ENCODE data around the gene PCSK9.

Gene PCSK9

DNA sequence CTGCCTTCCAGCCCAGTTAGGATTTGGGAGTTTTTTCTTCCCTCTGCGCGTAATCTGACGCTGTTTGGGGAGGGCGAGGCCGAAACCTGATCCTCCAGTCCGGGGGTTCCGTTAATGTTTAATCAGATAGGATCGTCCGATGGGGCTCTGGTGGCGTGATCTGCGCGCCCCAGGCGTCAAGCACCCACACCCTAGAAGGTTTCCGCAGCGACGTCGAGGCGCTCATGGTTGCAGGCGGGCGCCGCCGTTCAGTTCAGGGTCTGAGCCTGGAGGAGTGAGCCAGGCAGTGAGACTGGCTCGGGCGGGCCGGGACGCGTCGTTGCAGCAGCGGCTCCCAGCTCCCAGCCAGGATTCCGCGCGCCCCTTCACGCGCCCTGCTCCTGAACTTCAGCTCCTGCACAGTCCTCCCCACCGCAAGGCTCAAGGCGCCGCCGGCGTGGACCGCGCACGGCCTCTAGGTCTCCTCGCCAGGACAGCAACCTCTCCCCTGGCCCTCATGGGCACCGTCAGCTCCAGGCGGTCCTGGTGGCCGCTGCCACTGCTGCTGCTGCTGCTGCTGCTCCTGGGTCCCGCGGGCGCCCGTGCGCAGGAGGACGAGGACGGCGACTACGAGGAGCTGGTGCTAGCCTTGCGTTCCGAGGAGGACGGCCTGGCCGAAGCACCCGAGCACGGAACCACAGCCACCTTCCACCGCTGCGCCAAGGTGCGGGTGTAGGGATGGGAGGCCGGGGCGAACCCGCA is at the start of gene PCSK9:
Gene PCSK9 (plus strand): TSS at position 207 of the 741 bp plus-strand sequence. CDS start 290 bp downstream, at position 497.
- DNase-seq: no peak

DNA sequence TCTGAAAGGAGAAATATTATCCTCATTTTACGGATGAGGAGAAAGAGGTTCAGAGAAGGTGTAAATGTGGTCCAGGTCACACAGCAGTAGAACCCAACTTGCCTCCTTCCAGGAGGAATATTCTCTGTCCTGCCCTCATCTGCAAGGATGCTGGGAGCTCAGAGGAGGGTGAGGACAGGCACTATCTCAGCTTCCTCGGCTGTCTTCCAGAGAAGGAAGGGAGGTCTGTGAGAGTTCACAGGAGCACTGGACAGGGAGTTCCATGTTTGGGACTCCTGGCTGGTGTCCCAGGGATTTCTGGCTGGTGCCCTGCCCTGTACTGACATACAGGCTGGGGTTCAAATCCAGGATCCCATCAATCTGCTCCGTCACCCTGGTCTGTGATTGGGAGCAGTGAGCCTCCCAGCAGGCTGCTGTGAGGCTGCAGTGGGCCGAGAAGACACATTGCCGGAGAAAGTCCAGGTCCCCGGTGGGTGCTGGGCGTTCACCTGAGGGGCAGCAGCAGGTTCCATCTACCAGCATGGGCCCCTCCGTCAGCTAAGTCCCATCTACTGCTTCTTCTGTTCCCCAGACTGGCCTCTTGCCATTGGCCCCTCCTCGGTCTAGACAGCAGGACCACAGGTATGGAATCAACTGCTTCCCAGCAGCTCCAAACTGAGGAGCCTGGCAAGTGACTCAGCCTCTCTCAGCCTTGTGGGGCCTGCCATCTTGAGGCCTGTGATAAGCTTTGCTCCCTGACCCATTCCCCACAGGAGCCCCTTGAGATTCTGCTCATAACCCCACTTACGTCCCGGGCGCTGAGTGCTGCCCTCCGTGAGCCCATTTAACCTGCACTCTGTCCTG is 49.2 kb upstream of the PCSK9 start:
- no peak for DNase-seq

DNA sequence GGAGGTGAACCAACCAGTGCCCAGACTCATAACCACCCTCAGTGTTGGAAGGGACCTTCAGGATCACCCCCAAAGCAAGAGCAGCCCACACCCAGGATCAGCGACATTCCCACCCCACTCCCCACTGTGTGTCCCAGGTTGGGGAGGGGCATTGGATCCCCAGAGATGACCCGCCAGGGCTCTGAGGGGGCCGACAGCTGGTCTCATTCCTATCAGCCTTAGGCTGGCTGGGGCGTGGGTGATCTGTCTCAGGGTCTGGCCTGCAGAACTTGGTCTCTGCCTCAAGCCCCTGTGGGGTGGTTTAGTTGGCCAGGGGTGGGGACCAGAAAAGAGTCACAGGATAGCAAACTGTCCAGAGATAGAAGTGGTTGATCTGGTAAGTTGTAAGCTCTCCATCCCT is 48.4 kb upstream of the PCSK9 start:
- DNase-seq: no peak

DNA sequence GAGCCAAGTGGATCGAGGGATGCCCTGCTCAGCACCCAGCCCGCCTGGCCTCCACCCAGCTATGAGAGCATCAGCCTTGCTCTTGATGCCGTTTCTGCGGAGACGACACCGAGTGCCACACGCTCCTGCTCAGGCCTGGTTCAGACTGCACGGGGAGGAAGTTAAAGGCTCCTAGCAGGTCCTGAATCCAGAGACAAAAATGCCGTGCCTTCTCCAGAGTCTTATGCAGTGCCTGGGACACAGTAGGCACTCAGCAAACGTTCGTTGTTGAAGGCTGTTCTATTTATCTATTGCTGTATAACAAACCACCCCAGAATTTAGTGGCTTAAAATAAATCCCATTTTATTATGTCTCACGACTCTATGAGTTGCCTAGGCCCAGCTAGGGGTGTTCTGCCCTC is 47.4 kb upstream of the PCSK9 start:
- DNase-seq: no peak

DNA sequence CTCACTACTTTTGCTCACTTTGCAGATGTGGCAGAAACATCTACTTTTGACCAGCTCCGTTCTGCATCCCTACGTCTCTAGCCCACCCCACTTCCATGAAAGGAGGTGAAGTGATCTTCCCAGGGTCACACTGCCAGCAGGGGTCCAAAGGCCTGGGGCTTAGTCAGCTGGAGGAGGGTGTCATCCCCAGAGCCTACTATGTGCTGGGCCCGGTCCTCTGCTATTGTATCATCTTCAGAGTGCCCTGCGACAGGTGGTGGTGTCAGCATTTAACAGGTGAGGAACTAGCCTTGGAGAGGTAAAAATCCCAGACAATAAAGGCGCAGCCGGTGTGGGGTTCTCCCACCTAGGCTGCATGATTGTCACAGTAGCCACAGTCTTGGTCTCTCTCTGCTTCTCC is 46.2 kb upstream of the PCSK9 start:
- no peak for DNase-seq

DNA sequence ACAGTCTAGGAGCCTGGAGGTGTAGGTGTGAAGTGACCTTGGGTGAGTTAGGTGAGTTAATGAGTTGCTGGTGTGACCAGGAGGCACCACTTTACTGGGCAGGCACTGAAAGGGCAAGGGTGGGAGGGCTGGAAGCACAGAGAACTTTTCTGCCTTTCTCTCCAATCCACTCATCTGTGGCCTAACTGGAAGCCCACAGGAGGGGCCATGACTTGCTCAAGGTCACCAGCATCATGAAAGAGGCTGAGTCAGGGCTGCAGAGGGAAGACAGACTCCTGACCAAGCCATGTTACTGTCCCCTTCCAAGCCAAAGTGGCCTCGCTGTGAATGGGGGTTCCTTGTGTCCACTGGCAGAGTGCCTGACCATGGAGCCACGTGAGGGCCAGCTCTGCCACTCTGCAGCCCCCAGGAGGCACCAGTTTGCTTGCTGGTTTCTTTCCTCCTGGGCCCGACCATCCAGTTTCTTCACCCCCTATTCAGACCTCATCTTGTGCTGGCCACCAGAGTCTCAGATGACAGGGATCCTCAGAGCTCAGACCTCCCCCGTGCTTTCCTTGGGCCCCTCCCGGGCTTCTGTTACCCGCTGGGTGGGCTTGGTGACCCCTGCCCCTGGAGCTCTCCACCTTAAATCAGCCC is 44.9 kb upstream of the PCSK9 start:
- DNase-seq: no peak

DNA sequence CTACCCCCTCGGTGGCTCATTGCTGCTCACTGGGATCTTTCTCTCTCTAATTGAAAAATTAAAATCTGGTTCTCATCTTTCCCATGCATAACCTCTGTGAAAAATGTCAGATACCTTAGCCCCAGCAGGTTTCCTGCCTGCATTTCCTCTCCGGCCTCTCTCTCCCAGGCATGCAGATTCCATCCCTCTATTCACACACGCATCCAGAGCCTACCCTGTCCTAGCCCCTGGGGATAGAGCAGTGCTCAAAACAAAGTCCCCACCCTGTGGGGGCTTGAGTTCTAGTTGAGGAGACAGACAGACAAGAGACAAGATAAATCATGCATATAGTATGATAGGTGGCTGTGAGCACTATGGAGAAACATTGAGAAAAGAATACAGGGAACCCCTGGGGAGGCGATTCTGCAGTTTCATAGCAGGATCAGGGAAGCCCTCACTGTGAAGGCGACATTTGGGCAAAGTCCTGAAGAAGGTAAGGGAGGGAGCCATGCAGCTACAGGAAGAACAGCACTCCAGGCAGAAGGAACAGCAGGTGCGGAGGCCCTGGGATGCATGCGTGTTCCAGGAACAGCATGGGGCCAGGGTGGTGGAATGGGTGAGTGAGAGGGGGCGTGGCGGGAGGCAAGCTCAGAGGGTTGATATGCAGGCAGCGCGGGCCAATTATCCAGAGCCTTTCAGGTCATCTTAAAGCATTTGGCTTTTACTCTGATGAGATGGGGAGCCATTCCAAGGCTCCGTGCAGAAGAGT is 44.2 kb upstream of the PCSK9 start:
- no peak for DNase-seq

DNA sequence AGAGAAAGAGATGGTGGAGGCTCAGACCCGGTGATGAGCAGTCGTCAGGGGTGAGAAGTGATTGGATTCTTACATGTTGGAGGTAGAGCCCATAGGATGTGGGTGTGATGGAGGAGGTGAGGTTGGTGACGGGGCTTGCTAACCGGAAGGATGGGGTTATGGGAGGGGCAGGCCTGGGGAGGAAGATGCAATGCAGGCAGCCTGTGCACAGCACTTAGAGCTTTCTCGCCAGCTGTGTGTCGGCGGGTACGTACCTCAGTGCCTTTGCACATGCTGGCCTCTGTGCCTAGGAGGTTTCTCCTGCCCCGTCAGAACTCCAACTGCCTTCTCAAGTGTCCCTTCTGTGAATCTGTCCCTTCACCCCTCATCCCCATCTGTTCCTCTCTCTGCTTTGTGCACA is 43.5 kb upstream of the PCSK9 start:
- DNase-seq: peak; percentile 13

DNA sequence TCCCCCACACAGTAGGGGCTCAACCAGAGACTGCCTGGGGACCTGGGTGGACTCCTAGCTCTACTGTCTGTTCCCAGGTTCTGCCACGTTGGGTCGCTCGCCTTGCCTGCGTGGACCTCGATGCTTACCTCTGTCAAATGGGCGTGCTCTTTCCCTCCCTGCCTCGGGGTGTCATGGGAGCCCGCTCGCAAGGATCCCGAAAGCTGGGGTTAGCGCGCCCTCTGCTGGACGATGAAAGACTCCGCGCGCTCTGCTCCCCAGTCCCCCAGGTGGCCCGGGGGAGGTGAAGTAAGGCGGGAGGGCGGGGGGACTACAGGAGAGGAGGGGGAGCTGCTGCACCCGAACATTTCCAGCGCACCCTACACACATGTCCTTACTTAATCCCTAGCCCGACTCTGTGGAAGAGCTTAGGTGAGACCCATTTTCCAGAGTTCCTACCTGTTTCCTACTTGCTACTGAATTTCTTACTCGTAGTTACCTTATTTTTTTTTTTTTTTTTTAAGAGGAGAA is 42.9 kb upstream of the PCSK9 start:
- peak; percentile 78 for DNase-seq

DNA sequence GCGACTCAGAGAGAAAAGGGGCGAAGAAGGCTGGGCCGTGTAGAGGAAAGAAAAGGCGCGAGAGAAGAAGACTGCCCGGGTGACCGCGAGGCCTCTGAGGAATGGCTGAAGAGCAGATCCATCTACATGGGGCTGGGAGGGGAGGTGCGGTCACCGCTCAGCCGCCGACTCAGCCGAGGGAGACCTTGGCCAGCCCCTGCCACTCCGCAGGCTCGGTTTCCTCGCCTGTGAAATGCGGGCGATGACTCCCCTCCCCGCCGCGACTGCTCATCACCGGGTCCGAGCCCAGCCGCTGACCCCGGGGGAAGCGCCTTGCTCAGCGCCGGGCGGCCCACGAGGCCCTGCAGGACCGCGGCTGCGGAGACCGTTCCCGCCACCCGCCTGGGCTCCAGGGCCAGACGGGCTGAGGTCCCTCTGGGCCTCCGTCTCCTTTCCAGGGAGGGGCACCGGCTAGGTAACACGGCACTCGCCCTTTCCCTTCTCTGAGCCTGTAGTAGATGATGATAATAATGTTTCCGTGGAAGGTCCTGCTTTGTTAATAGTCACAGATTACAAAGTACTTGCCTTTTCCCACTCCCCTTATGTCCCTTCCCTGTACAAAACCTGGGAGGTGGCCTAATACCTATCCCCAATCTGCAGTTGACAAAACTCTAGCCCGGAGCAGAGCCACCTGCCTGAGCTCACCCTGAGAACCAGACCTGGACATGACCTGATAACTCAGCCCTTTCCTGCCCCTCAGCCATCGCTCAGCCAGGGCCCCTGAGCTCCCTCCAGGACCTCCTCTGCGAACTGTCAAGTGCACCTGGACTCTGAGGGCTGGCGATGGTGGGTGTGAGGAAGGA is 42.3 kb upstream of the PCSK9 start:
- no peak for DNase-seq

DNA sequence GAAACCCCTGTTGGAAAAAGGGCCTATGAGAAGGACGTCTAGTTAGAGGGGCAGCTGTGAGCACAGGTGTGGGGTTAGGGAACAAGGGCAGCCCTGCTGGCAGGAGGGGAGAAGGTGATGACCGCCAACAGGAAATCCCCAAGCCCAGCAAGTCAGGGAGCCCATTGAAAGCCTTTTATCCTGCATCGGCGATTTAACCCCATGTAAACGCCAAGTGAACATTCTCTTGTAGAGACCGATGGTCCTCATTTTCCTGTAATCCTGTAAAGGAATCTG is 41.7 kb upstream of the PCSK9 start:
- DNase-seq: no peak

DNA sequence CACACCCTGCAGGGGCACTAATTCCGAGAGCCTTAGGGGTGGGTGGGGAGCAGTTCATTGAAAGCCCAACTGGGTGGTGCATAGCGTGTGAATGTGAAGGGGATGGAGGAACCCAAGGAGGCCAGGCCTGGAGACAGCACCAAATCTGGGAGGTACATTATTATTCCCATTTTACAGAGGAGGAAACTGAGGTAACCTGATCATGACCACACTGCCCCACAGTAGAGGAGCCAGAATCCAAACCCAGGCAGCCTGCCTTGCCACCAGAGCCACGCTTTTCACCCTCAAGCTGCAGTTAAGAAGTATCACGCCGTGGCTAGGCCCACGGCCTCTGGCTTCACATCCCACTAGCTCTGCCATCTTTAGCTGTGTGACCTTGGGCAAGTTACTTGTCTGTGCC is 41.2 kb upstream of the PCSK9 start:
- no peak for DNase-seq

DNA sequence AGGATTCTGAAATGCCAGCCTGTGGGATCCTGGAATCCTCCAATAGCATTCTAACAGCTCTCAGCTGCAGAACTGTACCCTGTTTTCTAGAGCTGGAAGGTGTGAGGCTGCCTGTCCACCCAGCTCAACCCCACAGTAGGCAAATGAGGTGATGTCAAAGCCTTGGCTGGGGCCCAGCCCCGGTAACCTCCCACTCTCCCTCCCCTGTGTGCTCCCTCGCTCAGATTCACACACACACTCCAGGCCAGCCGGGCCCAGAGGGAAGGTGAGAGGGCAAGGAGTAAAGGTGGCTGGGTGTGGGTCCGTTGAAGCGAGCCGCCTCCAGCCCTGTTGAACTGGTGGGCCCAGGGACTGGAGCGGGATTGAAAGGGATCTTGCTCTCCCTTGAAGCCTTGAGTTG is 40.7 kb upstream of the PCSK9 start, which contains the start of gene BSND:
Gene BSND (plus strand): TSS at position 257 of the 400 bp plus-strand sequence. CDS start 254 bp downstream, outside the sequence.
- DNase-seq: no peak

DNA sequence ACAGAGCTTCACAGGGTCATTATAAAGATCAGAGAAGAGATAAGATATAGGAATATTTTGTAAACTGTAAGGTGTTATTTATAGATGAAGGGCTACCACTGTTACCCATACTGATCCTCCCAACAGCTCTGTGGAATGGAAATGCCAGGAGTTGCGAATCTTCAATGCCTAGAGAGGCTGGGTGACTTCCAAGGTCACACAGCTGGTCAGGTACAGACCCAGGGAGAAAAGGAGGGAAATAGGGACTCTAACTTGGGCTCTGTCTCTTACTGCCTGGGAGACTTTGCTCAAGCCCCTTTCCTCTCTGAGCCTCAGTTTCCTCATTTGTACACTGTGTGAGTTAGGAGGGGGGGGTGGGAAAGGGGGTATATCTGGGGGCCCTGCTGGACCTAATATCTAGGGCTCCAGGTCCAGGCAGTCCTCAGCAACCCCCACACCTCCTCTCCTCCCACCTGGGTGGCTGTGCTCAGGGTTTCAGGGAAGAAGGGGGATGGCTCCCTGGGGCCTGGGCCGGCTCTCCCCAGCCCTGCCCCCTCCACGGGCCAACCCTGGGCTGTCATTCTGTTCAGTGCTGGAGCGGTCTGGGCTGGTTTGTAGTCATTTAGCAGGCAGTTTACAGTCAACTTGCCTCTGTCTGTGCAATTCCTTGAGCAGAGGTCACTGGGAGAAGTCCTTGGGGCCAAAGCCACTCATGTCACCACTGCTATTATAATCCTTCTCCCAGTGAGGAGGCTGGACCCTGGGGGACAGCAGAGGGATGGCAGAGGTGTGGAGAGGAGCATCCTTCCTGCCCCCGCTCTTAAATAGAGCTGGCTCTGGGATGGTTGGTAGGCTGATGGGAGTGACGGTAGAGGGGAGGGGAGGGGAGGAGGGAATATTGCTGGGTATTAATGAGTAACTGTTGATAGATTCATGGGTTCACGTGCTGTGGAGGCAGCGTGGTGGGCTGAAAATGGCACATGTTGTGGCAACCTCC is 39.0 kb upstream of the PCSK9 start:
- no peak for DNase-seq

DNA sequence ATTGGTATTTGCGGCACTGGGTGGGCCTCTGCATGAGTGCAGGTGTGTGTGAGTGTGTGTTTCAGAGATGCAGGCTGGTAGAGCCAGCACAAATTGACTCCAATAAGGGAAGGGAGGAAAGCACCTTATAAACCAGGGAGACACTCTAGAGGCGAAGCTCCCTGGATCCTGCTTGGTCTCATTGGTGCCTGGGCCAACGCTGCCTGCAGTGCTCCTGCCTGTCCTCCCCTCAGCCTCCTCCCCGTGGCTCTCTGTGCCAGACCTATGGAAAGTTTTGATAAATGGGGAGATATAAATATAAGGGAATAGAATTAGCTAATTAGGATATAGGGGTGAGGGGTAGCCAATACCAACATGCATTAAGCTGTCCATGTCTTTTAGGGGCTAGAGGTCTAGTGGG is 38.0 kb upstream of the PCSK9 start:
- no peak for DNase-seq

DNA sequence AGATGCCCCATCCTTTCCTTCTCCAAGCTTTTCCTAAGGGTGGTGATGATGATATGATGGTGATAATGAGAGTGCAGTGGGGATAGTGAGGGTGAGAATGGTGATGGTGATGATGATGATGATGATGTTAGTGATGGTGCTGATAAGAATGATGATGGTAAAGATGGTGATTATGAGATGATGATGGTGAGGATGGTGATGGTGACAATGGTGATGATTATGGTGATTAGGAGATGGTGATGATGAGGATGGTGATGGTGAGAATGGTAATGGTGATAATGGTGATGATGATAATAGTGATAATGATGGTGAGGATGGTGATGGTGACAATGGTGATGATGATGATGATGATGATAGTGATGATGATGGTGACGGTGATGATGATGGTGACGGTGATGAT is 36.7 kb upstream of the PCSK9 start:
- no peak for DNase-seq

DNA sequence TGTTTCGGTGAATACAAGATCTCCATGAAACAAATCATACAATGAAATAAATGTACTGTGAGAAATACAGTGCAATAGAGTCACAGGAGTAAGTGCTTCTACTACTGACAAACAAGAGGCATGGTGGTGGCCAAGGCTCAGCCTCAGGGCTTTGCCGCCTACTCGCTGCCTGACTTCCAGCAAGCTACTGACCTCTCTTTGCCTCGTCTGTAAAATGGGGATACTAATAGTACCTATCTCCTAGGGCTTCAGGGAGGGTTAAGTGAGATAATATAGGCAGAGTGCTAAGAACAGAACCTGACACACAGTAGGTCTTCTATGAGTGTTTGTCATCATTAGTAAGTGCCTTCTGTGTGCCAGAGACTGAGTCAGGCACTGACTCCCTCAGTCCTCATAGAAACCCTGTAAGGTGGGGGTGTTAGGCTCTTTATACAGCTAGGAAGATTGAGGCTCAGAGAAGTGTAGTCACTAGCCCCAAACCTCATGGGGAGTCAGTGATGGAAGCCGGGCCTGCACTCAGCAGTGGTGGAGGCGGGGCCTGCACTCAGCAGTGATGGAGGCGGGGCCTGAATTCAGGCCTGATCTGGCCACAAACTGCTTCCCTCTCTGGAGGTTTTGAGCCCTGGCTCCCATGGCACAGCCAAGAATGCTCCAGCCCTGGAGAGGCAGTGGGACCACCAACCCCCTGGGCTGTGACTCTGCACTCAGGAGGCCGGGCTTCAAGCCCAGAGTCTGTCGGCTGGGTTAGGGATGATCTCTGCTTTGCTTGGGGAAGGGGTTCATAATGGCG is 33.8 kb upstream of the PCSK9 start:
- no peak for DNase-seq

DNA sequence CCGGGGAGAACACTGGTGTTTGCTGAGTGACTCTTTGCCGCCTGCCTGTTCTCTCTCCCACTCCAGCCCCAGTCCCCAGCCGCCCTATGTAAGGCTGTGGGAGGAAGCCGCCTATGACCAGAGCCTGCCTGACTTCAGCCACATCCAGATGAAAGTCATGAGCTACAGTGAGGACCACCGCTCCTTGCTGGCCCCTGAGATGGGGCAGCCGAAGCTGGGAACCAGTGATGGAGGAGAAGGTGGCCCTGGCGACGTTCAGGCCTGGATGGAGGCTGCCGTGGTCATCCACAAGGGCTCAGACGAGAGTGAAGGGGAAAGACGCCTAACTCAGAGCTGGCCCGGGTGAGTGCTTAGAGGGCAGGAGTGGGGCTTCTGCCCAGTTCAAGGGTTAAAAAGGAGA is 32.4 kb upstream of the PCSK9 start:
- DNase-seq: no peak

DNA sequence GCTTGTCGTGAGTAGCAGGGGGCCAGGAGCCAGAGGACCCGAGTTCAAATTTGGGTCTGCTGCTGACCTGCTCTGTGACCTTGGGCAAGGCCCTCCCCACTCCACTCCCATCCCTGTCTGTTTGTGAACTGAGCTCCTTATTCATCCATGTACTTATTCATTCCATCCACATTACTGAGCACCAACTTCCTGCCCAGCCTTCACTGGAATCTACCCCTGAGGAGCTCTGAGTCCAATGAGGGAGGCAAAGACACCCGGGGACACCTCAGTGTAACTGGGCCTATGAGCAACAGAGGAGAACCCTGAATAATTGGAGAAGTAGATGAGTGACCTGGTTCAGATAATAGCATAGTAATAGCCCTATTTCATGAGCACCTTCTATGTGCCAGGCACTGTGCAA is 31.7 kb upstream of the PCSK9 start:
- no peak for DNase-seq

All from activated CD4-positive, alpha-beta T cell treated with anti-CD3 and anti-CD28 coated beads, Interleukin-2, amount 50 U/mL, for 1 hour (primary cell).